H1 (cell line): Measurements from ENCODE around the gene MED31. TPM values are rescaled to one million over a fixed set of nuclear protein-coding genes. Genes with fewer than 3 reads are reported as not detected.

Experiments used
- CTCF ChIA-PET: fragments of 300-600 bp; sonication (Branson Sonifier 250); formaldehyde crosslinking; loops from one replicate; lab custom pipeline; 2021; ENCODE audit not compliant: partially characterized antibody; lab: Charles Lee
- POLR2A ChIA-PET: fragments of 300-600 bp; sonication (Branson Sonifier 250); formaldehyde crosslinking; loops from one replicate; lab custom pipeline; 2021; ENCODE audit warnings: inconsistent platforms; ENCODE audit not compliant: partially characterized antibody; lab: Charles Lee
- DNase-seq, 2 experiments: peaks; one replicate each; pipeline versions ENCODE4 v3.0.0 to v3.0.0-alpha.2; 2010 to 2022; ENCODE audit warnings: low spot score in 2 of 2, low read depth in 1 of 2, mixed read lengths in 1 of 2
- FAIRE-seq: peaks from 2 replicates; lab custom pipeline; 2011; peaks lifted over from hg19 to GRCh38; lab: Jason Lieb, UNC
- H2AFZ ChIP-seq: 2 replicates; pipeline ENCODE4 v1.8.1; 2012; ENCODE audit warnings: low read length, inconsistent platforms
- H2AK5ac ChIP-seq: 2 replicates; pipeline ENCODE4 v1.6.1; 2013; ENCODE audit warnings: low read depth, low read length
- H2BK120ac ChIP-seq: replicated peaks from 2 replicates; pipeline ENCODE3; 2013; ENCODE audit warnings: low read depth, low read length, inconsistent platforms
- H2BK12ac ChIP-seq: 2 replicates; pipeline ENCODE4 v1.6.1; 2013; ENCODE audit warnings: low read depth, low read length
- H2BK15ac ChIP-seq: 2 replicates; pipeline ENCODE4 v1.6.1; 2013; ENCODE audit warnings: low read length
- H2BK20ac ChIP-seq: 2 replicates; pipeline ENCODE4 v1.6.1; 2013; ENCODE audit warnings: low read length
- H2BK5ac ChIP-seq: 2 replicates; pipeline ENCODE4 v1.6.1; 2013; ENCODE audit warnings: low read depth, low read length
- H3K14ac ChIP-seq: 2 replicates; pipeline ENCODE4 v1.6.1; 2013; ENCODE audit warnings: inconsistent platforms; ENCODE audit not compliant: insufficient read length
- H3K18ac ChIP-seq: 2 replicates; pipeline ENCODE4 v1.6.1; 2013; ENCODE audit warnings: low read length; ENCODE audit errors: extremely low read depth
- H3K23ac ChIP-seq: 2 replicates; pipeline ENCODE4 v1.6.1; 2013; ENCODE audit warnings: inconsistent platforms; ENCODE audit not compliant: insufficient read length
- H3K23me2 ChIP-seq: 2 replicates; pipeline ENCODE4 v1.6.1; 2013; ENCODE audit warnings: low read depth, low read length
- H3K27ac ChIP-seq: 2 replicates; pipeline ENCODE4 v1.6.1; 2011; ENCODE audit warnings: low read depth, low read length, inconsistent platforms
- H3K27me3 ChIP-seq, 4 experiments: replicated peaks in 1 of 4; 1 replicate in 1 of 4; 2 replicates in 3 of 4; pipeline versions ENCODE4 v1.6.1 to v1.8.1; 2011 to 2013; ENCODE audit warnings: low read length in 3 of 4, mild to moderate bottlenecking in 3 of 4, inconsistent platforms in 2 of 4, mixed read lengths in 2 of 4, moderate library complexity in 1 of 4; ENCODE audit not compliant: control insufficient read depth in 3 of 4, insufficient read depth in 3 of 4; ENCODE audit errors: extremely low read depth in 1 of 4
- H3K36me3 ChIP-seq, 4 experiments: 2 replicates each; pipeline versions ENCODE4 v1.6.1 to v1.8.1; 2011 to 2013; ENCODE audit warnings: mild to moderate bottlenecking in 4 of 4, low read length in 3 of 4, moderate library complexity in 2 of 4, control low read depth in 1 of 4, inconsistent platforms in 1 of 4; ENCODE audit not compliant: insufficient read depth in 4 of 4, control insufficient read depth in 2 of 4
- H3K4ac ChIP-seq: replicated peaks from 2 replicates; pipeline ENCODE3; 2013; ENCODE audit warnings: low read length, low read depth, mixed read lengths, inconsistent platforms; ENCODE audit not compliant: insufficient read length
- H3K4me1 ChIP-seq, 4 experiments: replicated peaks in 1 of 4; 1 replicate in 1 of 4; 2 replicates in 3 of 4; pipeline versions ENCODE4 v1.6.1 to v1.8.1; 2011 to 2013; ENCODE audit warnings: low read length in 3 of 4, inconsistent platforms in 2 of 4, mixed read lengths in 1 of 4; ENCODE audit not compliant: insufficient read depth in 4 of 4, control insufficient read depth in 3 of 4
- H3K4me2 ChIP-seq, 2 experiments: 2 replicates each; pipeline versions ENCODE4 v1.6.1 to v1.8.1; 2011 to 2013; ENCODE audit warnings: low read depth in 2 of 2, low read length in 2 of 2, control low read depth in 1 of 2, inconsistent platforms in 1 of 2, mild to moderate bottlenecking in 1 of 2; ENCODE audit not compliant: insufficient read depth in 1 of 2
- H3K4me3 ChIP-seq, 4 experiments: fragments of 200-600, 300-600 bp in 1 of 4; sonication (generic), shearing (Covaris generic), sonication (Bioruptor Twin) in 1 of 4; 2 replicates each; pipeline versions ENCODE4 v1.5.1 to v1.8.1; 2011 to 2016; ENCODE audit warnings: low read length in 4 of 4, low read depth in 3 of 4, control low read depth in 2 of 4, inconsistent platforms in 2 of 4, mild to moderate bottlenecking in 2 of 4, mixed read lengths in 1 of 4, moderate library complexity in 1 of 4; ENCODE audit not compliant: insufficient read depth in 2 of 4; ENCODE audit errors: extremely low read depth in 1 of 4
- H3K56ac ChIP-seq: replicated peaks from 2 replicates; pipeline ENCODE3; 2013; ENCODE audit warnings: low read depth, mild to moderate bottlenecking, mixed read lengths, low read length, inconsistent platforms; ENCODE audit not compliant: insufficient read length
- H3K79me1 ChIP-seq: 2 replicates; pipeline ENCODE4 v1.6.1; 2013; ENCODE audit warnings: low read depth, low read length, control low read depth
- H3K79me2 ChIP-seq, 2 experiments: 2 replicates each; pipeline versions ENCODE4 v1.6.1 to v1.8.1; 2012 to 2013; ENCODE audit warnings: low read length in 2 of 2, mild to moderate bottlenecking in 2 of 2, inconsistent platforms in 1 of 2; ENCODE audit not compliant: insufficient read depth in 2 of 2, control insufficient read depth in 1 of 2
- H3K9ac ChIP-seq, 4 experiments: replicated peaks in 1 of 4; 1 replicate in 1 of 4; 2 replicates in 3 of 4; pipeline versions ENCODE4 v1.6.1 to v1.8.1; 2011 to 2013; ENCODE audit warnings: low read depth in 3 of 4, low read length in 3 of 4, control low read depth in 2 of 4, mild to moderate bottlenecking in 2 of 4, moderate library complexity in 2 of 4, inconsistent platforms in 1 of 4; ENCODE audit errors: extremely low read depth in 1 of 4
- H3K9me3 ChIP-seq, 2 experiments: 2 replicates each; pipeline versions ENCODE4 v1.6.1 to v1.8.1; 2012 to 2013; ENCODE audit warnings: mild to moderate bottlenecking in 2 of 2, moderate library complexity in 2 of 2, control low read depth in 1 of 2, inconsistent platforms in 1 of 2, low read depth in 1 of 2, low read length in 1 of 2, mixed read lengths in 1 of 2; ENCODE audit not compliant: insufficient read depth in 2 of 2
- H4K20me1 ChIP-seq, 2 experiments: replicated peaks in 1 of 2; 2 replicates each; pipeline versions ENCODE3 to v1.8.1; 2011 to 2013; ENCODE audit warnings: inconsistent platforms in 2 of 2, low read length in 2 of 2, mild to moderate bottlenecking in 1 of 2; ENCODE audit not compliant: insufficient read depth in 2 of 2, control insufficient read depth in 1 of 2
- H4K5ac ChIP-seq: 2 replicates; pipeline ENCODE4 v1.6.1; 2013; ENCODE audit warnings: low read length, low read depth, mixed read lengths, inconsistent platforms; ENCODE audit not compliant: insufficient read length
- H4K8ac ChIP-seq: 2 replicates; pipeline ENCODE4 v1.8.0; 2013; ENCODE audit warnings: mild to moderate bottlenecking, moderate library complexity, low read length, inconsistent platforms; ENCODE audit not compliant: insufficient read depth; ENCODE audit errors: extremely low read depth
- H4K91ac ChIP-seq: replicated peaks from 2 replicates; pipeline ENCODE3; 2013; ENCODE audit warnings: low read length, mixed read lengths, inconsistent platforms; ENCODE audit not compliant: insufficient read length
- BACH1 ChIP-seq: IDR thresholded peaks from 2 replicates; pipeline ENCODE4 v1.6.1; 2012; ENCODE audit warnings: low read length, improper control_type of control experiment
- BRCA1 ChIP-seq: IDR thresholded peaks from 2 replicates; pipeline ENCODE4 v1.6.1; 2012; ENCODE audit warnings: low read depth, low read length, improper control_type of control experiment
- CHD2 ChIP-seq: IDR thresholded peaks from 2 replicates; pipeline ENCODE4 v1.6.1; 2012; ENCODE audit warnings: low read length, improper control_type of control experiment
- CREB1 ChIP-seq: IDR thresholded peaks from 2 replicates; pipeline ENCODE4 v1.6.1; 2012; ENCODE audit warnings: inconsistent platforms
- EGR1 ChIP-seq: IDR thresholded peaks from 2 replicates; pipeline ENCODE4 v1.6.1; 2011; ENCODE audit warnings: low read depth, low read length, borderline replicate concordance
- EP300 ChIP-seq, 2 experiments: IDR thresholded peaks; 1 replicate in 1 of 2; 2 replicates in 1 of 2; pipeline ENCODE4 v1.6.1; 2011 to 2012; ENCODE audit warnings: low read depth in 2 of 2, low read length in 2 of 2, mild to moderate bottlenecking in 2 of 2, borderline replicate concordance in 1 of 2, inconsistent platforms in 1 of 2, moderate library complexity in 1 of 2
- EZH2 ChIP-seq: fragments of 200-600 bp; sonication (generic); IDR thresholded peaks from 2 replicates; pipeline ENCODE4 v1.7.1; 2012; ENCODE audit warnings: low read depth, mild to moderate bottlenecking, moderate library complexity, low read length, inconsistent platforms; ENCODE audit not compliant: severe bottlenecking
- HDAC2 ChIP-seq, 2 experiments: fragments of 300-600 bp in 1 of 2; sonication (generic) in 1 of 2; IDR thresholded peaks; 2 replicates each; pipeline ENCODE4 v1.6.1; 2011 to 2012; ENCODE audit warnings: low read depth in 2 of 2, low read length in 2 of 2, mild to moderate bottlenecking in 2 of 2, moderate library complexity in 2 of 2, borderline replicate concordance in 1 of 2, inconsistent platforms in 1 of 2
- RXRA ChIP-seq: IDR thresholded peaks from 2 replicates; pipeline ENCODE4 v1.6.1; 2011; ENCODE audit warnings: low read depth, mild to moderate bottlenecking, low read length, moderate library complexity; ENCODE audit not compliant: insufficient read depth
- SAP30 ChIP-seq: fragments of 300-600 bp; sonication (generic); IDR thresholded peaks from 2 replicates; pipeline ENCODE4 v1.7.1; 2012; ENCODE audit warnings: low read length, moderate library complexity, mild to moderate bottlenecking, inconsistent platforms; ENCODE audit not compliant: insufficient read depth, insufficient replicate concordance
- SUZ12 ChIP-seq: fragments of 200-600 bp; sonication (generic); IDR thresholded peaks from 2 replicates; pipeline ENCODE4 v1.6.1; 2012; ENCODE audit warnings: mild to moderate bottlenecking, inconsistent platforms, low read length, moderate library complexity, mixed read lengths
- YY1 ChIP-seq: IDR thresholded peaks from 2 replicates; pipeline ENCODE4 v1.6.1; 2011; ENCODE audit warnings: low read depth, mild to moderate bottlenecking, low read length
- WGBS, 2 experiments: shearing (Covaris generic) in 1 of 2; methylation state at CpG; one replicate each; pipeline versions ENCODE4 v1.1.6 to v1.1.7; 2013 to 2015; ENCODE audit warnings: low lambda C conversion rate in 2 of 2, mixed read lengths in 2 of 2, inconsistent platforms in 1 of 2, low coverage in 1 of 2, missing lambda C conversion rate in 1 of 2; ENCODE audit not compliant: insufficient replicate concordance in 2 of 2, insufficient coverage in 1 of 2, insufficient read length in 1 of 2; ENCODE audit errors: extremely low coverage in 1 of 2, missing lambda C conversion rate in 1 of 2; 5-methylcytosine and 5-hydroxymethylcytosine counted together
- polyA plus RNA-seq, 7 experiments: library from polyadenylated mRNA; depleted of rRNA in 3 of 7; stranded (reverse) in 5 of 7; unstranded in 2 of 7; fragments of >200 nt in 5 of 7; fragments of 200-250 nt in 2 of 7; gene quantifications; 1 replicate in 5 of 7; 2 replicates in 1 of 7; 4 replicates in 1 of 7; pipeline versions ENCODE4 v1.2.1 to v1.2.3, GENCODE V29; 2011 to 2013; ENCODE audit warnings: missing spikeins in 2 of 7, mixed read lengths in 2 of 7
- total RNA-seq: library from RNA; stranded (reverse); fragmentation: NEBNext Ultra II Directional; extraction: Animal tissue kit (Norgen Biotek cat#: 25700); gene quantifications from 2 replicates; pipeline ENCODE4 v1.2.1, GENCODE V29; 2021
- TF ChIP-seq, protein P1 (sequence below): IDR thresholded peaks from 2 replicates; pipeline ENCODE4 v1.6.1; 2011; ENCODE audit warnings: low read length, improper control_type of control experiment

The MED31 gene
- total and polyA plus RNA-seq, 2 of the 8 experiments (the other 6 are each of a cell fraction or from before 2014, with no cell fraction given), result 4.6 to 12.3 TPM

DNA sequence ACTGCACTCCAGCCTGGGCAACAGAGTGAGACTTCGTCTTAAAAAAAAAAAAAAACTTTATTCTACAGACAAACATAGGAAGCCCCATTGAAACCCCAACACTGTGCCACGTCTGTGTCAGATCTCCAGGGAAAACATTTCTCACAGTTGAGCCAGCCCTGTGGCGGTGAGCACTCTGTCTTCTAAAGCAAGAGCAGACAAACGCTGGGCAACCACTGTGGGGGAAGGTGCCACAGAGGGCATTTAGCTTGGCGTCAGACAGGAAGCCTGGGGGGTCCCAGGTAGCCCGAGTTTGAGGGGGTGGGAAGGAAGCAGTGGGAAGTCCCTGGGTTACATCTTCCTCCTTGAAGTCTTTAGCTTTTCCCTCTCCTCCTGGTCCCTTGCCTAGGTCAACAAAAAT is 16.1 kb upstream of the MED31 start:
- no peak overlapping the region for H3K4ac ChIP-seq
- H4K20me1 ChIP-seq, result peaks cover 0 to 2% of the 10 kb centered on the region in 2 experiments
- no peak overlapping the region for H2BK5ac ChIP-seq
- no peak overlapping the region for H3K4me2 ChIP-seq
- no peak overlapping the region for H3K4me3 ChIP-seq
- H3K9ac ChIP-seq, result no peak overlapping the region
- no peak overlapping the region for H2AK5ac ChIP-seq
- no peak overlapping the region for H2BK120ac ChIP-seq
- no peaks in the 10 kb centered on the region for H3K79me2 ChIP-seq
- DNase-seq, result no peak
- no peak overlapping the region; the same call in 1 of the 2 replicates for H4K8ac ChIP-seq
- TF ChIP-seq CREB1 (no peak), EZH2 (no peak), EP300 (IDR thresholded peaks at IDR 0.05; ENCODE audit: borderline replicate concordance in 1 of 2, low read depth in 2 of 2, low read length in 2 of 2) (no peak), BRCA1 (no peak), RXRA (no peak), BACH1 (no peak), CHD2 (no peak), SUZ12 (no peak), HDAC2 (IDR thresholded peaks at IDR 0.05; ENCODE audit: borderline replicate concordance in 1 of 2, low read depth in 2 of 2, low read length in 2 of 2) (no peak), YY1 (no peak), EGR1 (no peak), SAP30 (no peak)
- TF ChIP-seq, protein P1, sequence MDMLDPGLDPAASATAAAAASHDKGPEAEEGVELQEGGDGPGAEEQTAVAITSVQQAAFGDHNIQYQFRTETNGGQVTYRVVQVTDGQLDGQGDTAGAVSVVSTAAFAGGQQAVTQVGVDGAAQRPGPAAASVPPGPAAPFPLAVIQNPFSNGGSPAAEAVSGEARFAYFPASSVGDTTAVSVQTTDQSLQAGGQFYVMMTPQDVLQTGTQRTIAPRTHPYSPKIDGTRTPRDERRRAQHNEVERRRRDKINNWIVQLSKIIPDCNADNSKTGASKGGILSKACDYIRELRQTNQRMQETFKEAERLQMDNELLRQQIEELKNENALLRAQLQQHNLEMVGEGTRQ, result no peak
- TF ChIP-seq, all 59 proteins: peak for 0
- no peaks in the 10 kb centered on the region for H3K36me3 ChIP-seq
- no peaks in the 10 kb centered on the region for H3K23me2 ChIP-seq
- no peak overlapping the region for H3K27ac ChIP-seq
- H3K56ac ChIP-seq, result no peak overlapping the region
- CTCF ChIA-PET, result interaction anchor here (0.8 to 4.8 kb wide), 15 partner anchors 10 to 354 kb away, joined by 3 to 41 read pairs (median 5); partner anchors contain the start of gene SLC13A5
- 81% methylated on average over 6 of the region's 6 CpGs; no CpG with 5 or more reads in 1 of the 2 experiments for WGBS, 2 experiments
- H2BK20ac ChIP-seq, result no peak overlapping the region
- H3K18ac ChIP-seq, result no peak overlapping the region
- H3K27me3 ChIP-seq, result peaks cover 0 to 6% (median 4%) of the 10 kb centered on the region in 4 experiments; a peak in 2 of 7 replicates
- POLR2A ChIA-PET, result no interaction called here
- no peak overlapping the region for H4K5ac ChIP-seq
- H2BK15ac ChIP-seq, result no peak overlapping the region
- no peak overlapping the region for H2AFZ ChIP-seq
- no peak overlapping the region for H3K23ac ChIP-seq
- no peak overlapping the region for H3K14ac ChIP-seq
- peaks cover 0 to 2% (median 1%) of the 10 kb centered on the region in 4 experiments; a peak in 1 of 7 replicates for H3K4me1 ChIP-seq
- H4K91ac ChIP-seq, result no peak overlapping the region
- FAIRE-seq, result no peak
- no peak overlapping the region for H2BK12ac ChIP-seq
- no peaks in the 10 kb centered on the region for H3K9me3 ChIP-seq
- H3K79me1 ChIP-seq, result no peaks in the 10 kb centered on the region
